PC-3 (cell line): ENCODE data around the gene OMP. TPM values are rescaled to one million over a fixed set of nuclear protein-coding genes. Genes with fewer than 3 reads are reported as not detected.

Experiments
- ATAC-seq: fragments of 200-7000 bp; cut with Tn5 transposase; 2 replicates; pipeline ENCODE4 v1.9.1; 2020; ENCODE audit warnings: mild to moderate bottlenecking, moderate library complexity
- BruUV-seq: library from RNA; stranded (reverse); fragments of 400-500 nt; replicated peaks from 2 replicates; lab custom pipeline; 2021; lab: Mats Ljungman, UMichigan
- CTCF ChIA-PET: fragments of 300-600 bp; sonication (Branson Sonifier 250); formaldehyde crosslinking; loops from one replicate; lab custom pipeline; 2022; ENCODE audit warnings: antibody characterized with exemption; lab: Charles Lee
- POLR2A ChIA-PET: fragments of 300-600 bp; sonication (Branson Sonifier 250); formaldehyde crosslinking; loops from one replicate; lab custom pipeline; 2022; ENCODE audit warnings: antibody characterized with exemption; ENCODE audit not compliant: unreplicated experiment; lab: Charles Lee
- DNase-seq: peaks from one replicate; pipeline ENCODE4 v3.0.0-alpha.2; 2015
- H2AFZ ChIP-seq: fragments of 300-600 bp; sonication (generic); 2 replicates; pipeline ENCODE4 v1.6.0; 2016; ENCODE audit warnings: antibody characterized with exemption, low read length
- H3F3A ChIP-seq: fragments of 300-600 bp; sonication (generic); one replicate; pipeline ENCODE4 v1.6.0; 2017; ENCODE audit warnings: antibody characterized with exemption, low read length, control low read depth, mild to moderate bottlenecking; ENCODE audit not compliant: unreplicated experiment
- H3K27ac ChIP-seq: fragments of 300-600 bp; sonication (generic); 2 replicates; pipeline ENCODE4 v1.5.1; 2016; ENCODE audit warnings: mild to moderate bottlenecking, low read length
- H3K27me3 ChIP-seq: fragments of 300-600 bp; sonication (generic); 2 replicates; pipeline ENCODE4 v1.6.1; 2016; ENCODE audit warnings: low read length, mixed read lengths
- H3K36me3 ChIP-seq: fragments of 300-600 bp; sonication (generic); 2 replicates; pipeline ENCODE4 v1.6.1; 2016; ENCODE audit warnings: low read depth, mixed run types, low read length, mixed read lengths
- H3K4me1 ChIP-seq: fragments of 300-600 bp; sonication (generic); 2 replicates; pipeline ENCODE4 v1.5.1; 2016; ENCODE audit warnings: low read length; ENCODE audit not compliant: insufficient read depth
- H3K4me2 ChIP-seq: fragments of 300-600 bp; sonication (generic); 2 replicates; pipeline ENCODE4 v1.6.0; 2016; ENCODE audit warnings: low read length
- H3K4me3 ChIP-seq: fragments of 300-600 bp; sonication (generic); 2 replicates; pipeline ENCODE4 v1.5.1; 2016; ENCODE audit warnings: mild to moderate bottlenecking, low read length, mixed read lengths
- H3K79me2 ChIP-seq: fragments of 300-600 bp; sonication (generic); 2 replicates; pipeline ENCODE4 v1.6.1; 2017; ENCODE audit warnings: low read length, mixed read lengths
- H3K9ac ChIP-seq: fragments of 300-600 bp; sonication (generic); 2 replicates; pipeline ENCODE4 v1.6.0; 2016; ENCODE audit warnings: mild to moderate bottlenecking, low read length
- H3K9me2 ChIP-seq: fragments of 300-600 bp; sonication (generic); replicated peaks from 2 replicates; pipeline ENCODE4 v1.6.1; 2016; ENCODE audit warnings: mixed run types, low read length, mixed read lengths
- H3K9me3 ChIP-seq: fragments of 300-600 bp; sonication (generic); 2 replicates; pipeline ENCODE4 v1.6.1; 2016; ENCODE audit warnings: low read length, mixed read lengths
- H4K20me1 ChIP-seq: fragments of 300-600 bp; sonication (generic); 2 replicates; pipeline ENCODE4 v1.6.1; 2016; ENCODE audit warnings: low read length, mixed read lengths
- EZH2 ChIP-seq: fragments of 300-600 bp; sonication (generic); IDR thresholded peaks from one replicate; pipeline ENCODE4 v1.6.1; 2017; ENCODE audit warnings: antibody characterized with exemption, mild to moderate bottlenecking, low read length; ENCODE audit not compliant: unreplicated experiment
- EZH2phosphoT487 ChIP-seq: fragments of 300-600 bp; sonication (generic); IDR thresholded peaks from 2 replicates; pipeline ENCODE4 v1.6.1; 2018; ENCODE audit warnings: mild to moderate bottlenecking, antibody characterized with exemption, low read length, borderline replicate concordance
- intact Hi-C: fragments of 100-400 bp; cut with micrococcal nuclease; formaldehyde crosslinking; loops from 2 replicates; pipeline ENCODE4 v1.9.0; 2023
- total RNA-seq: library from RNA; depleted of rRNA; stranded (reverse); fragments of >200 nt; gene quantifications from 2 replicates; pipeline ENCODE4 v1.2.3, GENCODE V29; 2014
- TF ChIP-seq, protein P1 (sequence below): fragments of 300-600 bp; sonication (generic); conservative IDR thresholded peaks from 2 replicates; pipeline ENCODE4 v1.5.1; 2017; ENCODE audit warnings: antibody characterized with exemption, low read depth, mild to moderate bottlenecking, low read length

OMP gene
- total RNA-seq, 1 experiment from 2014 or later: not detected

DNA sequence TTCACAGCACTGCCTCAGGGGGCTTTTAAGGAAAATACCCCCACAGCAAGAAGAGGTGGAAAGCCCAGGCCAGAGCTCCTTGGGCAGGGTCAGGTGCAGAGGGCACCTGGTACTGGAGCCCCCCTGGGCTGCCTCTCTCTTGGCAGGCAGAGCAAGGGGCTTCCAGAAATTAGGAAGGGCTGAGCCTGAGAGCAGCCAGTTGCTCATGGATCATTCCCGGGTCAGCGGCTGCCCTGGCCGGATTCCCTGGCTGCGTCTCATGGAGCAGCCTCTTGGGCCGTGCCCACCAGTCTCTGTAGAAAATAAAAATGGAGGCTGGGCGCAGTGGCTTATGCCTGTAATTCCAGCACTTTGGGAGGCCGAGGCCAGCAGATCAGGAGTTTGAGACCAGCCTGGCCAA is 10.3 kb upstream of the OMP start:
- TF ChIP-seq EZH2phosphoT487: no peak
- TF ChIP-seq EZH2: no peak
- TF ChIP-seq, protein P1, sequence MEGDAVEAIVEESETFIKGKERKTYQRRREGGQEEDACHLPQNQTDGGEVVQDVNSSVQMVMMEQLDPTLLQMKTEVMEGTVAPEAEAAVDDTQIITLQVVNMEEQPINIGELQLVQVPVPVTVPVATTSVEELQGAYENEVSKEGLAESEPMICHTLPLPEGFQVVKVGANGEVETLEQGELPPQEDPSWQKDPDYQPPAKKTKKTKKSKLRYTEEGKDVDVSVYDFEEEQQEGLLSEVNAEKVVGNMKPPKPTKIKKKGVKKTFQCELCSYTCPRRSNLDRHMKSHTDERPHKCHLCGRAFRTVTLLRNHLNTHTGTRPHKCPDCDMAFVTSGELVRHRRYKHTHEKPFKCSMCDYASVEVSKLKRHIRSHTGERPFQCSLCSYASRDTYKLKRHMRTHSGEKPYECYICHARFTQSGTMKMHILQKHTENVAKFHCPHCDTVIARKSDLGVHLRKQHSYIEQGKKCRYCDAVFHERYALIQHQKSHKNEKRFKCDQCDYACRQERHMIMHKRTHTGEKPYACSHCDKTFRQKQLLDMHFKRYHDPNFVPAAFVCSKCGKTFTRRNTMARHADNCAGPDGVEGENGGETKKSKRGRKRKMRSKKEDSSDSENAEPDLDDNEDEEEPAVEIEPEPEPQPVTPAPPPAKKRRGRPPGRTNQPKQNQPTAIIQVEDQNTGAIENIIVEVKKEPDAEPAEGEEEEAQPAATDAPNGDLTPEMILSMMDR: no peak
- Histone ChIP-seq H3K4me1 (peaks cover 23% of the 10 kb centered on the region), H3F3A (no peaks in the 10 kb centered on the region), H3K4me3 (no peak overlapping the region), H3K36me3 (no peaks in the 10 kb centered on the region), H3K27me3 (no peaks in the 10 kb centered on the region), H3K27ac (no peak overlapping the region), H3K9me3 (no peaks in the 10 kb centered on the region), H4K20me1 (no peaks in the 10 kb centered on the region), H3K9me2 (no peaks in the 10 kb centered on the region), H3K9ac (no peak overlapping the region), H3K4me2 (no peak overlapping the region), H3K79me2 (no peaks in the 10 kb centered on the region), H2AFZ (no peak overlapping the region)
- BruUV-seq: no TSS peak
- intact Hi-C loops: no loop called here
- CTCF ChIA-PET: interaction anchor here (0.6 to 2.0 kb wide), 2 partner anchors 44 to 60 kb away, joined by 3 to 137 read pairs; no protein-coding TSS in a partner anchor
- ATAC-seq (no peak), DNase-seq (no peak)
- POLR2A ChIA-PET: no interaction called here

DNA sequence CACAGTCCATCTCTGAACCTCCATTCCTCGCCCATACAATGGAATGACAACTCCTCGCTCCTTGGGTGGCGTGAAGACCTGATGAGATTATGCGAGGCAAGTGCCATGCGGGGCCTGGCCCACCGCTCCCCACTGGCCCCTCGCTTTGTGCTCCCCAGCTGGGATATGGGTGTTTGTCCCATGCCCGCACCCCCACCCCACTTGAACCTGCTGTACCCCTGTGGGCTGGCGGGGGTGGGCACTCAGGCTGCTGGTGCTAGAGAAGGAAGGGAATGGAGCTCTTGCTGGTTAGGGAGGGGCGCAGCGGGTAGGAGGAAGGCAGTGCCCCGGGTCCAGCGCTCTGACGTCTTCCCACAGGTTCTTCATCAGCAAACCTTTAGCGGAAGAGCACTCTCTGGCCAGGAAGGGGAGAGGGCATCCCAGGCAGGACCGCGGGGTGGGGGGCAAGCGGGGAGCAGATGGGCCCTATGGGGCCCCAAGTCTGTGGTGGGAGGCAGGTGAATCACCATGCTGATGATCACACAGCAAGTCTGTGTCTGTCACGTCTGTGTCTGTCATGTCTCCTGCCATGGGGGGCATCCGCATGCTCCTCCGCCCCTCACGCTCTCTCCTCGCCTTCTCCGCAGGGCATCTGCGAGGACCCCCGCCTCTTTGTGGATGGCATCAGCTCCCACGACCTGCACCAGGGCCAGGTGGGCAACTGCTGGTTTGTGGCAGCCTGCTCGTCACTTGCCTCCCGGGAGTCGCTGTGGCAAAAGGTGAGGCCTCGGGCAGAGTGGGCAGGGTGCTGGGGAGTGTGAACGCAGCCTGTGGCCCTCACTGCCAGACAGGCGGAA is 9.4 kb upstream of the OMP start:
- ATAC-seq (no peak), DNase-seq (no peak)
- no peaks in the 10 kb centered on the region for H3K36me3 ChIP-seq
- no peaks in the 10 kb centered on the region for H3F3A ChIP-seq
- no TSS peak for BruUV-seq
- no peaks in the 10 kb centered on the region for H3K9me2 ChIP-seq
- no peaks in the 10 kb centered on the region for H3K79me2 ChIP-seq
- intact Hi-C loops: no loop called here
- H3K27ac ChIP-seq: no peak overlapping the region
- H4K20me1 ChIP-seq: no peaks in the 10 kb centered on the region
- H3K4me3 ChIP-seq: no peak overlapping the region
- CTCF ChIA-PET: no interaction called here
- peaks cover 20% of the 10 kb centered on the region for H3K4me1 ChIP-seq
- H3K9me3 ChIP-seq: no peaks in the 10 kb centered on the region
- H3K9ac ChIP-seq: no peak overlapping the region
- no peak overlapping the region for H2AFZ ChIP-seq
- TF ChIP-seq, protein P1: no peak
- no peak for TF ChIP-seq EZH2
- no peak for TF ChIP-seq EZH2phosphoT487
- H3K4me2 ChIP-seq: no peak overlapping the region
- POLR2A ChIA-PET: no interaction called here
- no peaks in the 10 kb centered on the region for H3K27me3 ChIP-seq
